Neural crest cell (in vitro differentiated cells): ENCODE measurements around the gene AQP12B. TPM values are rescaled to one million over a fixed set of nuclear protein-coding genes. Genes with fewer than 3 reads are reported as not detected.
"Not testable (repeated sequence)": the region's sequence is repeated elsewhere in the genome, so short reads cannot be mapped to it uniquely, and the experiment has no call there.

ENCODE experiments used
- DNase-seq: peaks from one replicate; pipeline ENCODE4 v3.0.0; 2021; ENCODE audit warnings: low read depth, mixed read lengths, low spot score
- H3K27ac Mint-ChIP-seq: one replicate; pipeline ENCODE4 v1.8.0; 2021; ENCODE audit warnings: mild to moderate bottlenecking, mixed read lengths; ENCODE audit not compliant: unreplicated experiment
- H3K27me3 Mint-ChIP-seq: 2 replicates; pipeline ENCODE4 v1.8.0; 2021; ENCODE audit warnings: low read depth, mild to moderate bottlenecking, mixed read lengths
- H3K36me3 Mint-ChIP-seq: 2 replicates; pipeline ENCODE4 v1.8.0; 2021; ENCODE audit warnings: low read depth, mild to moderate bottlenecking, mixed read lengths
- H3K4me1 Mint-ChIP-seq: 2 replicates; pipeline ENCODE4 v1.8.0; 2021; ENCODE audit warnings: mixed read lengths
- H3K4me3 Mint-ChIP-seq: one replicate; pipeline ENCODE4 v1.8.0; 2021; ENCODE audit warnings: mild to moderate bottlenecking, mixed read lengths
- H3K9me3 Mint-ChIP-seq: 2 replicates; pipeline ENCODE4 v1.8.0; 2021; ENCODE audit warnings: mixed read lengths
- CTCF ChIP-seq: fragments of 200-600 bp; sonication (generic); conservative IDR thresholded peaks from 2 replicates; pipeline ENCODE4 v1.5.0; 2021; ENCODE audit warnings: antibody characterized with exemption, mild to moderate bottlenecking
- total RNA-seq: library from RNA; stranded (reverse); gene quantifications from 2 replicates; pipeline ENCODE4 v1.2.1, GENCODE V29; 2021

The AQP12B gene
- total RNA-seq, 1 donor from 2014 or later: not detected

GRCh38 chr2:240692583-240693561 lies 10.2 kb upstream of the AQP12B start:
- H3K27ac Mint-ChIP-seq, H3K4me3 Mint-ChIP-seq, H3K9me3 Mint-ChIP-seq, H3K27me3 Mint-ChIP-seq, H3K36me3 Mint-ChIP-seq, DNase-seq, H3K4me1 Mint-ChIP-seq: not testable (repeated sequence)

DNA sequence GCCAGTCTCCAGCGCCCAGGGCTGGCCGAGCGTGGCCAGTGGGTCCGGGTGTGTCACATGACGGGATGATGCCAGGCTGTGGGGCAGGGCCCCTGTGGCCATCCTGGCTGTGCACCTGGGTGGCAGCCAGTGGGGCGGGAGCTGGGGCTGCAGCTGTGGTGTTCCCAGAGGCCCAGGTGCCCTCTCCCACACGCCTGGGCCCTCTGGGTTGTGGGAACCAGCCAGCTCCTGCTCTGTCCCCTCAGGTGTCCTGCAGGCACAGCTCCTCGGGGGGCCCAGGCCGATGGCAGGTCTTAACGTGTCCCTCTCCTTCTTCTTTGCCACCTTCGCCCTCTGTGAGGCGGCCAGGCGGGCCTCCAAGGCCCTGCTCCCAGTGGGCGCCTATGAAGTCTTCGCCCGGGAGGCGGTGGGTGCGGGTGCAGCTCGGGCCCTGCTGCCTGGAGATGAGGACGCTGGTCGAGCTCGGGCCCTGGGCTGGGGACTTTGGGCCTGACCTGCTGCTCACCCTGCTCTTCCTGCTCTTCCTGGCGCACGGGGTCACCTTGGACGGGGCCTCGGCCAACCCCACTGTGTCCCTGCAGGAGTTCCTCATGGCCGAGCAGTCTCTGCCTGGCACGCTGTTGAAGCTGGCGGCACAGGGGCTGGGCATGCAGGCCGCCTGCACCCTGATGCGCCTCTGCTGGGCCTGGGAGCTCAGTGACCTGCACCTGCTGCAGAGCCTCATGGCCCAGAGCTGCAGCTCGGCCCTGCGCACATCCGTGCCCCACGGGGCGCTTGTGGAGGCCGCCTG lies 9.1 kb upstream of the AQP12B start, which contains the start of gene AQP12A:
Gene AQP12A, plus strand, starts transcription at position 236 of the 790 bp plus-strand sequence. Its CDS starts 48 bp downstream, at position 284.
- not testable (repeated sequence) for H3K9me3 Mint-ChIP-seq, H3K4me3 Mint-ChIP-seq

GRCh38 chr2:240691075-240691427 lies 8.4 kb upstream of the AQP12B start:
- not testable (repeated sequence) for H3K4me1 Mint-ChIP-seq, H3K36me3 Mint-ChIP-seq, H3K4me3 Mint-ChIP-seq, DNase-seq, H3K27ac Mint-ChIP-seq, H3K9me3 Mint-ChIP-seq, H3K27me3 Mint-ChIP-seq

More for the DNA sequence above, 9.1 kb upstream of the AQP12B start, which contains the start of gene AQP12A:
- not testable (repeated sequence) for H3K27me3 Mint-ChIP-seq, H3K27ac Mint-ChIP-seq, DNase-seq, H3K36me3 Mint-ChIP-seq, H3K4me1 Mint-ChIP-seq

- not testable (repeated sequence) for H3K4me3 Mint-ChIP-seq, H3K27me3 Mint-ChIP-seq, H3K4me1 Mint-ChIP-seq, H3K36me3 Mint-ChIP-seq, H3K9me3 Mint-ChIP-seq, H3K27ac Mint-ChIP-seq, DNase-seq
Observed at GRCh38 chr2:240690421-240691074, 7.9 kb upstream of the AQP12B start.

GRCh38 chr2:240689975-240690374 lies 7.3 kb upstream of the AQP12B start:
- Mint-ChIP-seq H3K36me3 (no peaks in the 10 kb centered on the region), H3K27ac (no peak overlapping the region), H3K4me1 (no peaks in the 10 kb centered on the region), H3K4me3 (no peak overlapping the region), H3K27me3 (peaks cover 2% of the 10 kb centered on the region), H3K9me3 (no peaks in the 10 kb centered on the region)
- DNase-seq: no peak
- no peak for TF ChIP-seq CTCF

DNA sequence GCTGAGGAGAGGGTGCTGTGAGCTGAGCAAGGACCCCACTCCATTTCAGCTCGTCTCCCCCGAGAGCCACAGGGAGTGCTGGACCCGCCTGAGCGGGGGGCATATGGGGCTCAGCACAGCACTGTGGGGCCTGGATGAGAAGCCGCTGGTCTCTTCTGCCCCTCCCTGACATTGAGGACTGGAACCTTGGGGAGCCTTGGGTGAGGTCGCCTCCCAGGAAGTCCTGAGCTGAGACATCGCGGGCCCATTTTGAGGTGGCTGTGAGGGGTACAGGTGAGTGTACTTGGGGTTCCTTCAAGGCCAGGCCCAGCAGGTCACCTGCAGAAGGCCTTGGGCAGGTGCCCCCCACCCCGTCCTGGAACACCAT lies 5.9 kb upstream of the AQP12B start:
- H3K9me3 Mint-ChIP-seq: no peaks in the 10 kb centered on the region
- no peak overlapping the region for H3K4me3 Mint-ChIP-seq
- H3K36me3 Mint-ChIP-seq: no peaks in the 10 kb centered on the region
- no peaks in the 10 kb centered on the region for H3K4me1 Mint-ChIP-seq
- H3K27ac Mint-ChIP-seq: no peak overlapping the region
- no peak for TF ChIP-seq CTCF
- no peak for DNase-seq
- peaks cover 2% of the 10 kb centered on the region for H3K27me3 Mint-ChIP-seq

GRCh38 chr2:240687741-240688552 lies 5.3 kb upstream of the AQP12B start:
- H3K9me3 Mint-ChIP-seq: no peaks in the 10 kb centered on the region
- H3K4me3 Mint-ChIP-seq: no peak overlapping the region
- no peaks in the 10 kb centered on the region for H3K36me3 Mint-ChIP-seq
- TF ChIP-seq CTCF: no peak
- no peak overlapping the region for H3K27ac Mint-ChIP-seq
- no peak for DNase-seq
- H3K27me3 Mint-ChIP-seq: peaks cover 2% of the 10 kb centered on the region
- no peaks in the 10 kb centered on the region for H3K4me1 Mint-ChIP-seq
